PFSK-1 (cell line): ENCODE data around the gene SLC9A9.

Experiments
- FOXP2 ChIP-seq: optimal IDR thresholded peaks from 2 replicates; pipeline ENCODE3; 2011; ENCODE audit warnings: borderline replicate concordance, control low read depth, inconsistent platforms; ENCODE audit not compliant: insufficient read depth; ENCODE audit errors: extremely low read length, extremely low read depth
- POLR2AphosphoS5 ChIP-seq: IDR thresholded peaks from 2 replicates; pipeline ENCODE4 v1.6.1; 2012; ENCODE audit warnings: low read depth, mild to moderate bottlenecking, control low read depth, low read length, moderate library complexity
- SIN3A ChIP-seq: IDR thresholded peaks from 2 replicates; pipeline ENCODE4 v1.6.1; 2012; ENCODE audit warnings: mild to moderate bottlenecking, low read length, moderate library complexity, borderline replicate concordance; ENCODE audit not compliant: insufficient read depth
- TAF1 ChIP-seq: IDR thresholded peaks from 2 replicates; pipeline ENCODE4 v1.6.1; 2012; ENCODE audit warnings: low read length, control low read depth, borderline replicate concordance; ENCODE audit not compliant: insufficient read depth
- TF ChIP-seq, protein P1 (sequence below), 2 experiments: IDR thresholded peaks; 2 replicates each; pipeline versions ENCODE4 v1.6.1 to v1.8.0; 2011 to 2012; ENCODE audit warnings: low read depth in 2 of 2, low read length in 2 of 2, control low read depth in 1 of 2, inconsistent platforms in 1 of 2, mild to moderate bottlenecking in 1 of 2, moderate library complexity in 1 of 2; ENCODE audit not compliant: insufficient read depth in 1 of 2

DNA sequence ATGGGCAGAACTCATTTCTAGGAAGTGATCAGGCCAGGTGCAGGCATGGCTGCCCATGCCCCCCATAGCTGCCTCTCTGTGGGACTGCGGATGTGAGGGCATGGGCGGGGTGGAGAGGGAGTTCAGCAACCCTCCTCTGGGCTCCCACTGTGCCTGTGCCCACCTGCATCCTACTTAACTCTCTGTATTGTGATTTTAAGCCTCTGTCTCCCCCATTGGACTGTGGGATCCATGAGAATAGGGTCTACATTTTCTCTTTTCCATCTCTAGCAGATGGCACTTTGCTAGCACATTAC is 534.4 kb downstream of the SLC9A9 start:
- TF ChIP-seq POLR2AphosphoS5 (no peak), TAF1 (no peak), SIN3A (no peak), FOXP2 (no peak)
- TF ChIP-seq, protein P1, sequence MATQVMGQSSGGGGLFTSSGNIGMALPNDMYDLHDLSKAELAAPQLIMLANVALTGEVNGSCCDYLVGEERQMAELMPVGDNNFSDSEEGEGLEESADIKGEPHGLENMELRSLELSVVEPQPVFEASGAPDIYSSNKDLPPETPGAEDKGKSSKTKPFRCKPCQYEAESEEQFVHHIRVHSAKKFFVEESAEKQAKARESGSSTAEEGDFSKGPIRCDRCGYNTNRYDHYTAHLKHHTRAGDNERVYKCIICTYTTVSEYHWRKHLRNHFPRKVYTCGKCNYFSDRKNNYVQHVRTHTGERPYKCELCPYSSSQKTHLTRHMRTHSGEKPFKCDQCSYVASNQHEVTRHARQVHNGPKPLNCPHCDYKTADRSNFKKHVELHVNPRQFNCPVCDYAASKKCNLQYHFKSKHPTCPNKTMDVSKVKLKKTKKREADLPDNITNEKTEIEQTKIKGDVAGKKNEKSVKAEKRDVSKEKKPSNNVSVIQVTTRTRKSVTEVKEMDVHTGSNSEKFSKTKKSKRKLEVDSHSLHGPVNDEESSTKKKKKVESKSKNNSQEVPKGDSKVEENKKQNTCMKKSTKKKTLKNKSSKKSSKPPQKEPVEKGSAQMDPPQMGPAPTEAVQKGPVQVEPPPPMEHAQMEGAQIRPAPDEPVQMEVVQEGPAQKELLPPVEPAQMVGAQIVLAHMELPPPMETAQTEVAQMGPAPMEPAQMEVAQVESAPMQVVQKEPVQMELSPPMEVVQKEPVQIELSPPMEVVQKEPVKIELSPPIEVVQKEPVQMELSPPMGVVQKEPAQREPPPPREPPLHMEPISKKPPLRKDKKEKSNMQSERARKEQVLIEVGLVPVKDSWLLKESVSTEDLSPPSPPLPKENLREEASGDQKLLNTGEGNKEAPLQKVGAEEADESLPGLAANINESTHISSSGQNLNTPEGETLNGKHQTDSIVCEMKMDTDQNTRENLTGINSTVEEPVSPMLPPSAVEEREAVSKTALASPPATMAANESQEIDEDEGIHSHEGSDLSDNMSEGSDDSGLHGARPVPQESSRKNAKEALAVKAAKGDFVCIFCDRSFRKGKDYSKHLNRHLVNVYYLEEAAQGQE (IDR thresholded peaks at IDR 0.05; ENCODE audit: insufficient read depth in 1 of 2, low read depth in 2 of 2, low read length in 2 of 2), result no peak
